ENCODE measurements around the gene SLC7A8.
"Not testable (repeated sequence)": the region's sequence is repeated elsewhere in the genome, so short reads cannot be mapped to it uniquely, and the experiment has no call there.

Gene SLC7A8
- 14.9 to 235 (median 77.2) reads per million in 17 experiments for total RNA-seq

DNA sequence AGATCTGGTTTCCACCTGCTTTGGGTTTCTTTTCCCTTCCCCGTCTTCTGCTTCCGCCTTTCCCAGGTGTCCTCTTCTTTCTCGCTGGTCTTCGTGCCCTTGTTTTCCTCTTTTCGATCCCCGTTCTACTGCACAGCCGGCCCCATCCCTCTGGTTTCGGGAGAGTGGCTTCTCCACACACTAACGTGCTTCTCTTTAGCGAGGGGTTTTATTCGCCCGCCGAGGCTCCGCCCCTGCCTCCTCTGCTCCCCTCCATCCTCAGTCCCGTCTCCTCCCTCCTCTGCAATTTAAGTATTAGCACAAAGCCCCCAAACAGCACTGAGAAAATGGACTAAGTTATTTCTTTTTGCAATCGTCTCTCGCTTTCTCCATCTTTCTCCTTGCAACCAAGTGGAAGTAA is at the start of gene SLC7A8:
TSS of gene SLC7A8 (minus strand) at position 182 of the 400 bp plus-strand sequence. CDS start 746 bp downstream, outside the sequence.
- peak; percentile 73 to 84 (median 80) for DNase-seq

DNA sequence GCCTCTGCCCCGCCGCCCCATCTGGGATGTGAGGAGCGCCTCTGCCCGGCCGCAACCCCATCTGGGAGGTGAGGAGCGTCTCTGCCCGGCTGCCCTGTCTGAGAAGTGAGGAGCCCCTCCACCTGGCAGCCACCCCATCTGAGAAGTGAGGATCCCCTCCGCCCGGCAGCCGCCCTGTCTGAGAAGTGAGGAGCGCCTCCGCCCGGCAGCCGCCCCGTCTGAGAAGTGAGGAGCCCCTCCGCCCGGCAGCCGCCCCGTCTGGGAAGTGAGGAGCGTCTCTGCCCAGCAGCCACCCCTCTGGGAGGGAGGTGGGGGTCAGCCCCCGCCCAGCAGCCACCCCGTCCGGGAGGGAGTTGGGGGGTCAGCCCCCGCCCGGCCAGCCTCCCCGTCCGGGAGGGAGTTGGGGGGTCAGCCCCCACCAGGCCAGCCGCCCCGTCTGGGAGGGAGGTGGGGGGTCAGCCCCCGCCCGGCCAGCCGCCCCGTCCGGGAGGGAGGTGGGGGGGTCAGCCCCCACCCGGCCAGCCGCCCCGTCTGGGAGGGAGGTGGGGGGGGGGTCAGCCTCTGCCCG is 48.9 kb upstream of the SLC7A8 start:
- not testable (repeated sequence) for DNase-seq

DNA sequence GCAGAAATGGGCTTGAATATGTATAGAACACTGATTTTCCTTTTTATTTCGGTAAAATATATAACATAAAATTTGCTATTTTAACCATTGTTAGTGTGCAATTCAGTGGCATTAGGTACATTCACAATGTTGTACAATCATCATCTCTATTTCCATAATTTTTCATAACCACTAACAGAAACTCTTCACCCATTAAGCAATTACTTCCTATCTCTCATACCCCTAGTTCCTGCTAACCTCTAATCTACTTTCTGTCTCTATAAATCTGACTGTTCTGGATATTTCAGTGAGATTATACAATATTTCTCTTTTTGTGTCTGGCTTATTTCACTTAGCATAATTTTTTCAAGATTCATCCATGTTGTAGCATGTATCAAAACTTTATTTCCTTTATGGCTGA is 45.4 kb upstream of the SLC7A8 start:
- DNase-seq: peak in 2 of 4 experiments; percentile 49

DNA sequence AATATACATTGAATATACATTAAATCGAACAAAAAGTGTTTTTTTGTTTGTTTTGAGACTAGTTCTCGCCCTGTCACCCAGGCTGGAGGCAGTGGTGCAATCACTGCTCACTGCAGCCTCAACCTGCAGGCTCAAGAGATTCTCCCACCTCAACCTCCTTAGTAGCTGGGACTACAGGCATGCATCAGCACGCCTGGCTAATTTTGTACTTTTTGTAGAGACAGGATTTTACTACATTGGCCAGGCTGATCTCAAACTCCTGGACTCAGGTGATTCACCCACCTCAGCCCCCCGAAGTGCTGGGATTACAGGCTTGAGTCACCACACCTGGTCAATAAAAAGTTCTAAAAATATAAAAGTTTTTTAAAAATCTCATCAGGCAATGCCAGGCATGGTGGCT is 44.1 kb upstream of the SLC7A8 start:
- no peak for DNase-seq

DNA sequence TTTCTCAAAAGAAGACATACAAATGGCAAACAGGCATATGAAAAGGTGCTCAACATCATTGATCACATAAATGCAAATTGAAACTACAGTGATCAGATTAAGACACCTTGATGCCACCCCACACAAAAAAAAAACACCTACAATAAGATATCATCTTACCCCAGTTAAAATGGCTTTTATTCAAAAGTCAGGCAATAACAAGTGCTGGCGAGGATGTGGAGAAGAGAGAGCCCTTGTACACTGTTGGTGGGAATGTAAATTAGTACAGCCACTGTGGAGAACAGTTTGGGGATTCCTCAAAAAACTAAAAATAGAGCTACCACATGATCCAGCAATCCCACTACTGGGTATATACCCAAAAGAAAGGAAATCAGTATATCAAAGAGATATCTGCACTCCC is 41.5 kb upstream of the SLC7A8 start:
- DNase-seq: not testable (repeated sequence)

GRCh38 chr14:23219075-23219474 is 35.6 kb upstream of the SLC7A8 start:
- DNase-seq: no peak

- peak; percentile 33 to 68 (median 52) for DNase-seq
Measured at GRCh38 chr14:23217032-23218020, 33.9 kb upstream of the SLC7A8 start.

- DNase-seq: no peak
Measured at GRCh38 chr14:23215421-23215820, 32.0 kb upstream of the SLC7A8 start.

GRCh38 chr14:23209651-23210423 is 26.4 kb upstream of the SLC7A8 start:
- no peak for DNase-seq

DNA sequence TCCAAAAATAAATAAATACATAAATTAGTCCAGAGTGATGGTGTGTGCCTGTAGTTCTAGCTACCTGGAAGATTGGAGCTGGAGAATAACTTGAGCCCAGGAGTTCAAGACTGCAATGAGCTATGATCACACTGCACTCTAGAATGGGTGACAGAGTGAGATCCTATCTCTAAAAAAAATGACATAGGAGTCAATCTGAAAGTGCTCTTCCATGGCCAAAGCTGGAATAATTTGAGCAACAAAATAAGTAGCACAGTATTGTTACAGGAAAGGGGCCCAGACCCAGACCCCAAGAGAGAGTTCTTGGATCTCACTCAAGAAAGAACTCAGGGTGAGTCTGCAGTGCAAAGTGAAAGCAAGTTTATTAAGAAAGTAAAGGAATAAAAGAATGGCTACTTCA is 24.9 kb upstream of the SLC7A8 start:
- no peak for DNase-seq

GRCh38 chr14:23207146-23207540 is 23.7 kb upstream of the SLC7A8 start:
- no peak for DNase-seq

DNA sequence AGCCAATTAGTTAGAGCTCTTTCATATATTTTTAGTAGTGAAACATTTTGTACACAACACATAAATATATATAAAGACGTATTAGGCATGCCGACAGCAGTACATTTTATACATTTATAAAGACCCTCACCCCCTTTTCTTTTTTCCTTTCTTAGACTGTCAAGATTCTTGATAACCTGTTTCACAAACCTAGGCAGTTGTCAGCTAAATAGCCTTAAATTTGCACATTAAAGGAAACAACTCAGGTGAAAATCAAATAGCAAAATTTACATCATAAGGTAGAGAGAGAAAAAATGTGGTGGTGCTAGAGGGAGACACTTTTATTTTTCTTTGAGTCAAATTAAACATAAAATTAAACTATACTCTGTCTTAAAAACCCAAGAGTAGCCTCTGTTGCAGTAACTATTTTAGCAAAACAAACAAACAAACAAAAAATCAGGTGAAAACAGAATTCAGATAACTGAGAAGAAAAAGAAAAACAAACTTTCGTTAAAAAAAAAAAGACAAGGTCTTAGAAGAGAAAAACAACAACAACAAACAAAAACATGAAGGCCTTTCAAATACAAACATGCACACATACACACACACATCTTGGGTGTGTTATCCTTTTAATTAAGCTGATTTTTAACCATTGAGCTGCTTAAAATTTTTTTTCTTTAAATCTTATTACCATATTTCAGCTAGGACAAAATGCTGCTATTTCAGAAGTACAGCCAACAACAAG is 23.1 kb upstream of the SLC7A8 start:
- DNase-seq: no peak

DNA sequence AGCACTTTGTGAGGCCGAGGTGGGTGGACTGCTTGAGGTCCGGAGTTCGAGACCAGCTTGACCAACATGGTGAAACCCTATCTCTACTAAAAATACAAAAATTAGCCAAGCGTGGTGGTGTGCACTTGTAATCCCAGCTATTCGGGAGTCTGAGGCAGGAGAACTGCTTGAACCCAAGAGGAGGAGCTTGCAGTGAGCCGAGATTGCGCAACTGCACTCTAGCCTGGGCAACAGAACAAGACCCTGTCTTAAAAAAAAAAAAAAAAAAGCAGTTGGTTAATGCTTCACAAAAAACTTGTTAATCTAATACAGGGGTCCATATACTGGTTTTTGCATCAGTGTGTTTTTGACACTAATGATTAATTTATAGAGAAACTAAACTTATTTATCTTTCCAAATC is 18.5 kb upstream of the SLC7A8 start:
- no peak for DNase-seq

DNA sequence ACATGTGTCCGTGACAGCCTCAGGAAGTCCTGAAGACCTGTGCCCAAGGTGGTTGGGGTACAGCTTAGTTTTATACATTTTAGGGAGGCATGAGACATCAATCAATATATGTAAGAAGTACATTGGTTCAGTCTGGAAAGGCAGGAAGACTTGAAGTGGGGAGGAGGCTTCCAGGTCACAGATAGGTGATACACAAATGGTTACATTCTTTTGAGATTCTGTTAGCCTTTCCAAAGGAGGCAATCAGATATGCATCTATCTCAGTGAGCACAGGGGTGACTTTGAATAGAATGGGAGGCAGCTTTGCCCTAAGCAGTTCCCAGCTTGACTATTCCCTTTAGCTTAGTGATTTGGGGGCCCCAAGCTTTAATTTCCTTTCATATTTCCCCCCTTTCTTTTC is 15.7 kb upstream of the SLC7A8 start:
- DNase-seq: not testable (repeated sequence)

DNA sequence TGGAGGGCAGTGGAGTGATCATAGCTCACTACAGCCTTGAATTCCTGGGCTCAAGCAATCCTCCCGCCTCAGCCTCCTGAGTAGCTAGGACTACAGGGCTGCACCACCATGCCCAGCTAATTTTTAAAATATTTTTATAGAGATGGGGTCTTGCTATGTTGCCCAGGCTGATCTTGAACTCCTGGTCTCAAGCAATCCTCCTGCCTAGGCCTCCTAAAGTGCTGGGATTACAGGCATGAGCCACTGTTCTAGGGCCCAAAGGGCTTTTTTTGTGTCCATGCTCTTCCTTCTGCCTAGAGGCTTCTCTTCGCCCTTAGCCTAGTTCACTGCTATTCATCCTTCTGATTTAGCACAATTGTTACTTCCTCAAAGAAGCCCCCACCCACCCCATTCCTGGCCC is 13.0 kb upstream of the SLC7A8 start:
- not testable (repeated sequence) for DNase-seq

- DNase-seq: no peak
Measured at GRCh38 chr14:23195552-23196101, 12.2 kb upstream of the SLC7A8 start.

DNA sequence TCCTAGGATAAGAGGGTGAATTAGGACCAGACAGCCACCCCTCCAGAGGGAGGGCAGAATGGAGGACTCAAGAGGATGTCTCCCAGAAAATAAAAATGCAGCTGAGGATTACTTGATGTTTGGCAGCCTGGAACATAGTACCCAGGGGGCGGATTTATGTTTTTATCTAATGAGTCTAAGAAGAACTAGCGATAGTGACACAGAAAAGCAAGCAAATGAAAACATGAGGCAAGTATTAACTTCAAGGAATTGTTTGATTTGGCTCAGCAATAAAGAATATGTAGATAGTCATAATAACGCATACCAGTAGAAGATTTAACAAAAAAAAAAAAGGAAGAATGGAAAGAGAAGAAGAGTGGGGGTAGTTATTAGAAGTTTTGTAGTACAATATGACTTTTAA is 10.0 kb upstream of the SLC7A8 start:
- no peak for DNase-seq

DNA sequence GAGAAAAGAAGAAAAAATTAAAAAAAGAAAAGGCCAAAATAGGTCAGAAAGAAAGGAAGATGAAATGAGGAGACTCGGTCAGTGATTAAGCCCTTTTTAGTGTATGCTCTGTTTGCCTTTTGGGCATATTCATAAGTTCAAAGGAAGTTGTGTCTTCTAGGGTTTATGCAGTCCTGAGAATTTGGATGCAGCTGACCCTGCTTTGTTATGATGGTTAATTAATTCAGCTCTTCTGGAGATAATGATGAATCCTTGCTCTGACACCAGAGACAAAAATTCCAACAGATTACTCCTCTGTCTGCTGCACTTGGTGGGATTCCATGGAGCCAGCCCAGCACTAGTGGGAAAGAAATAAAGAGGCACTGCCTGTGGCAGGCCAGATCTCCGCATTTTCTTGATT is 4.5 kb upstream of the SLC7A8 start:
- no peak for DNase-seq

- peak; percentile 72 to 85 (median 76) for DNase-seq
Measured at GRCh38 chr14:23186913-23187654, 3.6 kb upstream of the SLC7A8 start.

DNA sequence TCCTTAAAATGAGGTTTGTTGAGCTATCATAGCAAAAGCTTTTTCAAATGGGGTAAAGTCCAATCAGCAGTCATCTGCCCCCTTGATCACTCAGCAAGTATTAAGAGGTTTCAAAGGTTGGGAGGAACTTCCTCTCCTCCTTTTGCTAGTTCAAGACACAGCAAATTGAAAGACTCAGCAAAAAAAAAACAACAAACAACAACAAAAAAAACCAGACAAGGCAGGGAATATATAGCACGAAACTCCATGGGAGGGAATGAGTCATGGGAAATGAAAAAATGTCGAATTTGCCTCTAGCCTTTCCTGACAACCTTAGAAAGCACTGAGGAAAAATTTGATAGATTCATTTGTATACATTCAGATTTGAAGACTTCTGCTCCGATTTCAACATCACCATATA is 1.6 kb upstream of the SLC7A8 start:
- DNase-seq: peak in 3 of 4 experiments; percentile 56 to 86 (median 81)

GRCh38 chr14:23183158-23183470 is 346 bp downstream of the SLC7A8 start:
- DNase-seq: peak in 1 of 4 experiments; percentile 19

Measured in suppressor macrophage (primary cell).